WTC11 (cell line): ENCODE results near the gene RCAN1. TPM values are rescaled to one million over a fixed set of nuclear protein-coding genes. Genes with fewer than 3 reads are reported as not detected.

Experiments
- ATAC-seq: fragments of 200-7000 bp; cut with Tn5 transposase; 2 replicates; pipeline ENCODE4 v1.10.0; 2021; ENCODE audit warnings: mild to moderate bottlenecking, moderate library complexity
- CTCF ChIA-PET: fragments of 300-600 bp; sonication (Branson Sonifier 250); formaldehyde crosslinking; loops from one replicate; lab custom pipeline; 2021; ENCODE audit warnings: antibody characterized with exemption; lab: Charles Lee
- POLR2A ChIA-PET: fragments of 350-600 bp; sonication (Branson Sonifier 250); formaldehyde crosslinking; loops from one replicate; lab custom pipeline; 2021; ENCODE audit warnings: antibody characterized with exemption; lab: Charles Lee
- DNase-seq: peaks from one replicate; pipeline ENCODE4 v3.0.0; 2021; ENCODE audit warnings: low spot score
- H3K27ac Mint-ChIP-seq: 2 replicates; pipeline ENCODE4 v1.8.0; 2021; ENCODE audit warnings: mixed read lengths
- H3K27me3 Mint-ChIP-seq: 2 replicates; pipeline ENCODE4 v1.8.0; 2021; ENCODE audit warnings: low read depth, mild to moderate bottlenecking, moderate library complexity, mixed read lengths
- H3K36me3 Mint-ChIP-seq: 2 replicates; pipeline ENCODE4 v1.8.0; 2021; ENCODE audit warnings: mixed read lengths
- H3K4me1 Mint-ChIP-seq: 2 replicates; pipeline ENCODE4 v1.8.0; 2022; ENCODE audit warnings: mixed read lengths
- H3K4me3 Mint-ChIP-seq: 2 replicates; pipeline ENCODE4 v1.8.0; 2021; ENCODE audit warnings: mild to moderate bottlenecking, moderate library complexity, mixed read lengths
- H3K9me3 Mint-ChIP-seq: 2 replicates; pipeline ENCODE4 v1.8.0; 2021; ENCODE audit warnings: mixed read lengths
- E2F4 ChIP-seq: sonication (generic); formaldehyde crosslinking; IDR thresholded peaks from 2 replicates; pipeline ENCODE4 v1.8.1; 2022; ENCODE audit warnings: low read depth, mild to moderate bottlenecking, moderate library complexity, missing genetic modification reagents, borderline replicate concordance
- FOXJ3 ChIP-seq: sonication (generic); formaldehyde crosslinking; IDR thresholded peaks from 2 replicates; pipeline ENCODE4 v1.9.0; 2021; ENCODE audit warnings: missing genetic modification reagents, mild to moderate bottlenecking, borderline replicate concordance
- FOXK1 ChIP-seq: sonication (generic); formaldehyde crosslinking; IDR thresholded peaks from 2 replicates; pipeline ENCODE4 v1.8.0; 2022; ENCODE audit warnings: mild to moderate bottlenecking, moderate library complexity, missing genetic modification reagents
- FOXP1 ChIP-seq: sonication (generic); formaldehyde crosslinking; IDR thresholded peaks from 2 replicates; pipeline ENCODE4 v1.8.0; 2022; ENCODE audit warnings: missing genetic modification reagents, mild to moderate bottlenecking, moderate library complexity, borderline replicate concordance
- FOXP4 ChIP-seq: sonication (generic); formaldehyde crosslinking; IDR thresholded peaks from 2 replicates; pipeline ENCODE4 v1.8.0; 2022; ENCODE audit warnings: mild to moderate bottlenecking, missing genetic modification reagents
- GRHL2 ChIP-seq: fragments of 250-450 bp; sonication (Bioruptor Pico); IDR thresholded peaks from 2 replicates; pipeline ENCODE4 v1.8.0; 2022; ENCODE audit warnings: mild to moderate bottlenecking, moderate library complexity; ENCODE audit not compliant: insufficient replicate concordance, severe bottlenecking
- NFYB ChIP-seq: sonication (generic); formaldehyde crosslinking; conservative IDR thresholded peaks from 2 replicates; pipeline ENCODE4 v1.8.0; 2022; ENCODE audit warnings: low read depth, missing genetic modification reagents
- PRRX2 ChIP-seq: fragments of 250-450 bp; sonication (Bioruptor Pico); IDR thresholded peaks from 2 replicates; pipeline ENCODE4 v1.8.0; 2021; ENCODE audit warnings: mild to moderate bottlenecking
- TP53 ChIP-seq: sonication (generic); formaldehyde crosslinking; IDR thresholded peaks from 2 replicates; pipeline ENCODE4 v1.8.1; 2023; ENCODE audit warnings: mild to moderate bottlenecking, missing genetic modification reagents
- ZNF263 ChIP-seq: sonication (generic); formaldehyde crosslinking; IDR thresholded peaks from 2 replicates; pipeline ENCODE4 v1.8.1; 2022; ENCODE audit warnings: low read depth, mild to moderate bottlenecking, moderate library complexity, missing genetic modification reagents
- ZNF423 ChIP-seq: fragments of 250-450 bp; sonication (Bioruptor Pico); IDR thresholded peaks from 2 replicates; pipeline ENCODE4 v2.1.2; 2022; ENCODE audit warnings: mild to moderate bottlenecking, moderate library complexity
- total RNA-seq: library from RNA; stranded (reverse); gene quantifications from 3 replicates; pipeline ENCODE4 v1.2.3, GENCODE V29; 2021
- TF ChIP-seq, protein P1 (sequence below): sonication (generic); formaldehyde crosslinking; conservative IDR thresholded peaks from 2 replicates; pipeline ENCODE4 v1.8.1; 2022; ENCODE audit warnings: mild to moderate bottlenecking, missing genetic modification reagents
- TF ChIP-seq, protein P2 (sequence below): sonication (generic); formaldehyde crosslinking; IDR thresholded peaks from 2 replicates; pipeline ENCODE4 v1.8.1; 2023; ENCODE audit warnings: mild to moderate bottlenecking, missing genetic modification reagents
- TF ChIP-seq, protein P3 (sequence below): fragments of 250-450 bp; sonication (Bioruptor Pico); IDR thresholded peaks from 2 replicates; pipeline ENCODE4 v1.9.0; 2021; ENCODE audit warnings: mild to moderate bottlenecking
- TF ChIP-seq, protein P4 (sequence below): sonication (generic); formaldehyde crosslinking; IDR thresholded peaks from 2 replicates; pipeline ENCODE4 v1.8.0; 2023; ENCODE audit warnings: mild to moderate bottlenecking, missing genetic modification reagents
- TF ChIP-seq, protein P5 (sequence below): sonication (generic); formaldehyde crosslinking; IDR thresholded peaks from 2 replicates; pipeline ENCODE4 v1.8.1; 2023; ENCODE audit warnings: mild to moderate bottlenecking, missing genetic modification reagents, borderline replicate concordance
- TF ChIP-seq, protein P6 (sequence below): fragments of 250-450 bp; sonication (Bioruptor Pico); IDR thresholded peaks from 2 replicates; pipeline ENCODE4 v1.9.0; 2021; ENCODE audit warnings: mild to moderate bottlenecking, borderline replicate concordance

RCAN1 gene
- total RNA-seq, 1 experiment from 2014 or later, result 5.9 TPM

DNA sequence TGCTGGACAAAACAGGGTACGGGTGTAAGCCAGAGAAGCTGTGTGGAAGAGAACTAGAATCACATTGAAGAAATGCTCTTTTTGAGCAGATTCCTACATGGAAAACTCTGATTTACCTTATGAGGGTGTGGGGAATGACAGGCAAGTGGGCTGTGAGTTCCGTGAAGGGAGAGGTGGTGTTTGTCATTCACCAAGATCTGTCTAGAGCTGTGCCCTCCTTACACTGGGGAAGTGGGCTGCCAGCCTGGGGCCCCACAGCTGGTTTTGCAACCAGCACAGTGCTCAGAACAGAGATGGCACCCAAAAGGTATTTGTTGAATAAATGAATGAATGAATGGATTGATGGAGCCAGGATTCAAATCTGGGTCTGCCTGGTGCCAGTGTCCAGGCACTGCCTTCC lies 10.4 kb downstream of the RCAN1 start (continued):
- TF ChIP-seq, protein P1, sequence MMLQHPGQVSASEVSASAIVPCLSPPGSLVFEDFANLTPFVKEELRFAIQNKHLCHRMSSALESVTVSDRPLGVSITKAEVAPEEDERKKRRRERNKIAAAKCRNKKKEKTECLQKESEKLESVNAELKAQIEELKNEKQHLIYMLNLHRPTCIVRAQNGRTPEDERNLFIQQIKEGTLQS (CRISPR knock-in tag), result no peak
- TF ChIP-seq, protein P2, sequence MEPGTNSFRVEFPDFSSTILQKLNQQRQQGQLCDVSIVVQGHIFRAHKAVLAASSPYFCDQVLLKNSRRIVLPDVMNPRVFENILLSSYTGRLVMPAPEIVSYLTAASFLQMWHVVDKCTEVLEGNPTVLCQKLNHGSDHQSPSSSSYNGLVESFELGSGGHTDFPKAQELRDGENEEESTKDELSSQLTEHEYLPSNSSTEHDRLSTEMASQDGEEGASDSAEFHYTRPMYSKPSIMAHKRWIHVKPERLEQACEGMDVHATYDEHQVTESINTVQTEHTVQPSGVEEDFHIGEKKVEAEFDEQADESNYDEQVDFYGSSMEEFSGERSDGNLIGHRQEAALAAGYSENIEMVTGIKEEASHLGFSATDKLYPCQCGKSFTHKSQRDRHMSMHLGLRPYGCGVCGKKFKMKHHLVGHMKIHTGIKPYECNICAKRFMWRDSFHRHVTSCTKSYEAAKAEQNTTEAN (CRISPR knock-in tag), result no peak
- TF ChIP-seq TP53 (CRISPR knock-in tag) (no peak), FOXK1 (no peak)
- TF ChIP-seq, protein P3, sequence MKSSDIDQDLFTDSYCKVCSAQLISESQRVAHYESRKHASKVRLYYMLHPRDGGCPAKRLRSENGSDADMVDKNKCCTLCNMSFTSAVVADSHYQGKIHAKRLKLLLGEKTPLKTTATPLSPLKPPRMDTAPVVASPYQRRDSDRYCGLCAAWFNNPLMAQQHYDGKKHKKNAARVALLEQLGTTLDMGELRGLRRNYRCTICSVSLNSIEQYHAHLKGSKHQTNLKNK (CRISPR knock-in tag), result no peak

DNA sequence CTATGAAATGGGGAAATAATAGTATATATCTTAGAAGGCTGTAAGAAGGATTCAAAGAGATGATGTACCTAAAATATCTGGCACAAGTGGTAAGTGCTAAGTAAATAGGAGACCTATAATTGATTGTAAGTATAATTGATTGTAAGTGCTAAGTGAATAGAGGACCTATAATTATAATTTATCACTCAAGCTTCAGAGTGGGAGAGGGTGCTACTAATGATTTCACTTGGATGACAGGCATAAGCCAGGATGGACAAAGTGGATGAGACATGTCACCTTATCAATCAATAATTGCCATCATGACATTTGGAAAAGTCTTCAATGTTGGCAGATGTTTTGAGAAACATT lies 11.2 kb downstream of the RCAN1 start:
- no peak overlapping the region for H3K4me3 Mint-ChIP-seq
- peaks cover 13% of the 10 kb centered on the region for H3K4me1 Mint-ChIP-seq
- DNase-seq (no peak), ATAC-seq (no peak)
- H3K27ac Mint-ChIP-seq, result no peak overlapping the region
- ChIA-PET CTCF (interaction anchor here (0.5 to 8.1 kb wide), 35 partner anchors 9 to 1307 kb away, joined by 3 to 137 read pairs (median 6); no protein-coding TSS in a partner anchor), POLR2A (no interaction called here)
- H3K27me3 Mint-ChIP-seq, result no peaks in the 10 kb centered on the region
- peaks cover 4% of the 10 kb centered on the region for H3K9me3 Mint-ChIP-seq
- no peaks in the 10 kb centered on the region for H3K36me3 Mint-ChIP-seq
- TF ChIP-seq FOXP1 (CRISPR knock-in tag), result no peak
- TF ChIP-seq ZNF263, result no peak
- TF ChIP-seq PRRX2 (CRISPR knock-in tag), result no peak
- TF ChIP-seq ZNF423 (CRISPR knock-in tag), result no peak
- no peak for TF ChIP-seq FOXP4
- TF ChIP-seq GRHL2, result no peak
- TF ChIP-seq, protein P4, sequence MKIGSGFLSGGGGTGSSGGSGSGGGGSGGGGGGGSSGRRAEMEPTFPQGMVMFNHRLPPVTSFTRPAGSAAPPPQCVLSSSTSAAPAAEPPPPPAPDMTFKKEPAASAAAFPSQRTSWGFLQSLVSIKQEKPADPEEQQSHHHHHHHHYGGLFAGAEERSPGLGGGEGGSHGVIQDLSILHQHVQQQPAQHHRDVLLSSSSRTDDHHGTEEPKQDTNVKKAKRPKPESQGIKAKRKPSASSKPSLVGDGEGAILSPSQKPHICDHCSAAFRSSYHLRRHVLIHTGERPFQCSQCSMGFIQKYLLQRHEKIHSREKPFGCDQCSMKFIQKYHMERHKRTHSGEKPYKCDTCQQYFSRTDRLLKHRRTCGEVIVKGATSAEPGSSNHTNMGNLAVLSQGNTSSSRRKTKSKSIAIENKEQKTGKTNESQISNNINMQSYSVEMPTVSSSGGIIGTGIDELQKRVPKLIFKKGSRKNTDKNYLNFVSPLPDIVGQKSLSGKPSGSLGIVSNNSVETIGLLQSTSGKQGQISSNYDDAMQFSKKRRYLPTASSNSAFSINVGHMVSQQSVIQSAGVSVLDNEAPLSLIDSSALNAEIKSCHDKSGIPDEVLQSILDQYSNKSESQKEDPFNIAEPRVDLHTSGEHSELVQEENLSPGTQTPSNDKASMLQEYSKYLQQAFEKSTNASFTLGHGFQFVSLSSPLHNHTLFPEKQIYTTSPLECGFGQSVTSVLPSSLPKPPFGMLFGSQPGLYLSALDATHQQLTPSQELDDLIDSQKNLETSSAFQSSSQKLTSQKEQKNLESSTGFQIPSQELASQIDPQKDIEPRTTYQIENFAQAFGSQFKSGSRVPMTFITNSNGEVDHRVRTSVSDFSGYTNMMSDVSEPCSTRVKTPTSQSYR (CRISPR knock-in tag), result no peak
- TF ChIP-seq E2F4, result no peak
- TF ChIP-seq, protein P3 (CRISPR knock-in tag), result no peak
- no peak for TF ChIP-seq FOXJ3 (CRISPR knock-in tag)
- TF ChIP-seq, protein P5, sequence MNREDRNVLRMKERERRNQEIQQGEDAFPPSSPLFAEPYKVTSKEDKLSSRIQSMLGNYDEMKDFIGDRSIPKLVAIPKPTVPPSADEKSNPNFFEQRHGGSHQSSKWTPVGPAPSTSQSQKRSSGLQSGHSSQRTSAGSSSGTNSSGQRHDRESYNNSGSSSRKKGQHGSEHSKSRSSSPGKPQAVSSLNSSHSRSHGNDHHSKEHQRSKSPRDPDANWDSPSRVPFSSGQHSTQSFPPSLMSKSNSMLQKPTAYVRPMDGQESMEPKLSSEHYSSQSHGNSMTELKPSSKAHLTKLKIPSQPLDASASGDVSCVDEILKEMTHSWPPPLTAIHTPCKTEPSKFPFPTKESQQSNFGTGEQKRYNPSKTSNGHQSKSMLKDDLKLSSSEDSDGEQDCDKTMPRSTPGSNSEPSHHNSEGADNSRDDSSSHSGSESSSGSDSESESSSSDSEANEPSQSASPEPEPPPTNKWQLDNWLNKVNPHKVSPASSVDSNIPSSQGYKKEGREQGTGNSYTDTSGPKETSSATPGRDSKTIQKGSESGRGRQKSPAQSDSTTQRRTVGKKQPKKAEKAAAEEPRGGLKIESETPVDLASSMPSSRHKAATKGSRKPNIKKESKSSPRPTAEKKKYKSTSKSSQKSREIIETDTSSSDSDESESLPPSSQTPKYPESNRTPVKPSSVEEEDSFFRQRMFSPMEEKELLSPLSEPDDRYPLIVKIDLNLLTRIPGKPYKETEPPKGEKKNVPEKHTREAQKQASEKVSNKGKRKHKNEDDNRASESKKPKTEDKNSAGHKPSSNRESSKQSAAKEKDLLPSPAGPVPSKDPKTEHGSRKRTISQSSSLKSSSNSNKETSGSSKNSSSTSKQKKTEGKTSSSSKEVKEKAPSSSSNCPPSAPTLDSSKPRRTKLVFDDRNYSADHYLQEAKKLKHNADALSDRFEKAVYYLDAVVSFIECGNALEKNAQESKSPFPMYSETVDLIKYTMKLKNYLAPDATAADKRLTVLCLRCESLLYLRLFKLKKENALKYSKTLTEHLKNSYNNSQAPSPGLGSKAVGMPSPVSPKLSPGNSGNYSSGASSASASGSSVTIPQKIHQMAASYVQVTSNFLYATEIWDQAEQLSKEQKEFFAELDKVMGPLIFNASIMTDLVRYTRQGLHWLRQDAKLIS (CRISPR knock-in tag), result no peak
- no peak for TF ChIP-seq NFYB (CRISPR knock-in tag)
- TF ChIP-seq, protein P6, sequence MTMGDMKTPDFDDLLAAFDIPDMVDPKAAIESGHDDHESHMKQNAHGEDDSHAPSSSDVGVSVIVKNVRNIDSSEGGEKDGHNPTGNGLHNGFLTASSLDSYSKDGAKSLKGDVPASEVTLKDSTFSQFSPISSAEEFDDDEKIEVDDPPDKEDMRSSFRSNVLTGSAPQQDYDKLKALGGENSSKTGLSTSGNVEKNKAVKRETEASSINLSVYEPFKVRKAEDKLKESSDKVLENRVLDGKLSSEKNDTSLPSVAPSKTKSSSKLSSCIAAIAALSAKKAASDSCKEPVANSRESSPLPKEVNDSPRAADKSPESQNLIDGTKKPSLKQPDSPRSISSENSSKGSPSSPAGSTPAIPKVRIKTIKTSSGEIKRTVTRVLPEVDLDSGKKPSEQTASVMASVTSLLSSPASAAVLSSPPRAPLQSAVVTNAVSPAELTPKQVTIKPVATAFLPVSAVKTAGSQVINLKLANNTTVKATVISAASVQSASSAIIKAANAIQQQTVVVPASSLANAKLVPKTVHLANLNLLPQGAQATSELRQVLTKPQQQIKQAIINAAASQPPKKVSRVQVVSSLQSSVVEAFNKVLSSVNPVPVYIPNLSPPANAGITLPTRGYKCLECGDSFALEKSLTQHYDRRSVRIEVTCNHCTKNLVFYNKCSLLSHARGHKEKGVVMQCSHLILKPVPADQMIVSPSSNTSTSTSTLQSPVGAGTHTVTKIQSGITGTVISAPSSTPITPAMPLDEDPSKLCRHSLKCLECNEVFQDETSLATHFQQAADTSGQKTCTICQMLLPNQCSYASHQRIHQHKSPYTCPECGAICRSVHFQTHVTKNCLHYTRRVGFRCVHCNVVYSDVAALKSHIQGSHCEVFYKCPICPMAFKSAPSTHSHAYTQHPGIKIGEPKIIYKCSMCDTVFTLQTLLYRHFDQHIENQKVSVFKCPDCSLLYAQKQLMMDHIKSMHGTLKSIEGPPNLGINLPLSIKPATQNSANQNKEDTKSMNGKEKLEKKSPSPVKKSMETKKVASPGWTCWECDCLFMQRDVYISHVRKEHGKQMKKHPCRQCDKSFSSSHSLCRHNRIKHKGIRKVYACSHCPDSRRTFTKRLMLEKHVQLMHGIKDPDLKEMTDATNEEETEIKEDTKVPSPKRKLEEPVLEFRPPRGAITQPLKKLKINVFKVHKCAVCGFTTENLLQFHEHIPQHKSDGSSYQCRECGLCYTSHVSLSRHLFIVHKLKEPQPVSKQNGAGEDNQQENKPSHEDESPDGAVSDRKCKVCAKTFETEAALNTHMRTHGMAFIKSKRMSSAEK (CRISPR knock-in tag), result no peak
